Measurements from ENCODE around the gene GTF2F2.

The GTF2F2 gene

DNA sequence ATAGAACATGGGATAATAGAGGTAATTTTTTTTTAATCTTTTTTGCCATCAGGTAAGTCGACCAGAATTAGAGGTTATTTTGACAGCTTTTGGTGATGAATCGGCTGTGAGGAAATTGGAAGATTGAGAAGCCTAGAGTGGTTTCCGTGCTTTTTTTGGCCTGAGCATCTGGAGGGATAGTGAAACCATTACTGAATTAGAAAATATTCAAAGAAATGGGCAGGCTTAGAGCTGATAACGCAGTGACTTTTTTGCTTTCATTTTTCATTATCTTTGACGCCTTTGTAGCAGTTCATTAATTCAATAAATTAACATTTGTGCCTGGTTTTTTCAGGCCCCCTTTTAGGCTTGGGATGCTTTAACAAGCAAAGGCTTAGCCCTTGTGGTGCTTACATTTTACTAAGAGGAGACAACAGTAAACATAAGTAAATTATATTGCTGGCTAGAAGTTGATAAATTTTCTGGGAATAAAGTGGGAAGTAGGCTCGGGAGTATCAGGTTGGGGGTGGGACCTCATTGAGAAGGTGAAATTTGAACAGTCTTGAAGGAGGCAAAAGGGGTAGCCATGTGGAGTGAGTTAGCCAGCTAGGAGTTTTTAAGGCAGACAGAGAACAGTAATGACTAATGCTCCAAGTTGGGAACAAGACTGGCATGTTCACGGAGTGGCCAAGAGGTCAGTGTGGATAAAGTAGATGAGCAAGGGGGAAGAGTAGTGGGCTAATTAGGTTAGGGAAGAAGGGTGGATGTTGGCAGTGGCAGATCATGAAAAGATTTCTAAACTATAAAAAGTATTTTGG is 36.5 kb downstream of the GTF2F2 start:
- Histone ChIP-seq H3K4me1 (ENCODE audit: low read length) (peaks cover 28% of the 10 kb centered on the region), H3K27ac (ENCODE audit: low read length) (peak overlapping the region; percentile 25), H4K20me1 (ENCODE audit: insufficient read depth, low read length) (no peaks in the 10 kb centered on the region), H3K4me2 (ENCODE audit: low read length) (peak overlapping the region; percentile 49), H3K79me2 (ENCODE audit: low read length) (no peaks in the 10 kb centered on the region), H3K9ac (ENCODE audit: low read length) (no peak overlapping the region), H3K4me3 (ENCODE audit: low read length) (peak overlapping the region; percentile 10), H3K27me3 (ENCODE audit: low read depth, low read length) (no peaks in the 10 kb centered on the region), H3K36me3 (replicated peaks; ENCODE audit: low read depth, low read length) (peaks cover 36% of the 10 kb centered on the region), H3K9me3 (ENCODE audit: insufficient read depth, low read length) (no peaks in the 10 kb centered on the region), H2AFZ (ENCODE audit: low read depth, low read length) (no peak overlapping the region)
- TF ChIP-seq, protein P1, sequence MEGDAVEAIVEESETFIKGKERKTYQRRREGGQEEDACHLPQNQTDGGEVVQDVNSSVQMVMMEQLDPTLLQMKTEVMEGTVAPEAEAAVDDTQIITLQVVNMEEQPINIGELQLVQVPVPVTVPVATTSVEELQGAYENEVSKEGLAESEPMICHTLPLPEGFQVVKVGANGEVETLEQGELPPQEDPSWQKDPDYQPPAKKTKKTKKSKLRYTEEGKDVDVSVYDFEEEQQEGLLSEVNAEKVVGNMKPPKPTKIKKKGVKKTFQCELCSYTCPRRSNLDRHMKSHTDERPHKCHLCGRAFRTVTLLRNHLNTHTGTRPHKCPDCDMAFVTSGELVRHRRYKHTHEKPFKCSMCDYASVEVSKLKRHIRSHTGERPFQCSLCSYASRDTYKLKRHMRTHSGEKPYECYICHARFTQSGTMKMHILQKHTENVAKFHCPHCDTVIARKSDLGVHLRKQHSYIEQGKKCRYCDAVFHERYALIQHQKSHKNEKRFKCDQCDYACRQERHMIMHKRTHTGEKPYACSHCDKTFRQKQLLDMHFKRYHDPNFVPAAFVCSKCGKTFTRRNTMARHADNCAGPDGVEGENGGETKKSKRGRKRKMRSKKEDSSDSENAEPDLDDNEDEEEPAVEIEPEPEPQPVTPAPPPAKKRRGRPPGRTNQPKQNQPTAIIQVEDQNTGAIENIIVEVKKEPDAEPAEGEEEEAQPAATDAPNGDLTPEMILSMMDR (IDR thresholded peaks at IDR 0.05; ENCODE audit: low read depth, low read length): no peak
- TF ChIP-seq EZH2phosphoT487 (IDR thresholded peaks at IDR 0.05; ENCODE audit: low read depth): no peak

DNA sequence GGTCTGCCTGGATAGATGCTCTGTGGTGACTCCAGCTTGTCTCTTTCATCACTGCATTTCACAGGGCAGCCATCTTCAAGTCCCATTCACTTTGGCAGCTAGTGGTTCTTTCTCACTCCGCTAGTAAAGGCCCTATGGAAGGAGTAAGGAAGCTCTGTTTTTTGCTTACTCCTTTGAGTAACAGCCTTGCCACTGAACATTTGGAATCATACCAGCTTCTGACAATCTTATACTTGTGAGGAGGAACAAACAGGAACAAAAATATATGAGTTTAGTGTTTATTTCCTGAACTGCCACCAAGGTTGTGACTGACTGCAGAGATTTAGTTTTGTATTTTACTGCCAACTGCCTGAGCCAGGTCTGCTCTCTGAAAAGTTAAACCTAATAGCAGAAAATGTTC is 41.9 kb downstream of the GTF2F2 start:
- Histone ChIP-seq H3K36me3 (replicated peaks; ENCODE audit: low read depth, low read length) (peaks cover 19% of the 10 kb centered on the region), H3K79me2 (ENCODE audit: low read length) (no peaks in the 10 kb centered on the region), H4K20me1 (ENCODE audit: insufficient read depth, low read length) (no peaks in the 10 kb centered on the region), H3K27me3 (ENCODE audit: low read depth, low read length) (no peaks in the 10 kb centered on the region), H3K9ac (ENCODE audit: low read length) (no peak overlapping the region), H3K4me3 (ENCODE audit: low read length) (no peak overlapping the region), H3K27ac (ENCODE audit: low read length) (no peak overlapping the region), H2AFZ (ENCODE audit: low read depth, low read length) (no peak overlapping the region), H3K4me2 (ENCODE audit: low read length) (no peak overlapping the region), H3K4me1 (ENCODE audit: low read length) (peaks cover 1% of the 10 kb centered on the region), H3K9me3 (ENCODE audit: insufficient read depth, low read length) (no peaks in the 10 kb centered on the region)
- TF ChIP-seq EZH2phosphoT487 (IDR thresholded peaks at IDR 0.05; ENCODE audit: low read depth): no peak
- TF ChIP-seq, protein P1 (IDR thresholded peaks at IDR 0.05; ENCODE audit: low read depth, low read length): no peak

DNA sequence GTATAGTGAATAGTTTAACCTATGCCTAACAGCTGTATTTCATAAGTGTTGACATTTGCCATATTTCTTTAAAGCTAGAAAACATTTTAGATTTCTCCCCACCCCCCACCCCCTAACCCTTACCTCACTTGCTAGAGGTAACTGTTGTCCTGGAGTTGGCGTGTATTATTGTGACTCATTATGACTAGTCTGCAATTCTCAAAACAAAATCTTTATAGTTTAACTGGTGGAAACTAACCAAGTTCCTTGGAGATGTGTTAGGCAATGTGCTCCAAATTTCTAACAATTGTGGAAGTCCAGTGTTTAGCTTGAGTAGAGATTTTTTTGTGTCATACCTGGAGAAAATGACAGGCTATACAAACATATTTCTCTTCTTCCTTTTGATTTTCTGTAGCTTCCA is 42.5 kb downstream of the GTF2F2 start:
- no peak overlapping the region for H3K4me2 ChIP-seq (ENCODE audit: low read length)
- H3K79me2 ChIP-seq (ENCODE audit: low read length): no peaks in the 10 kb centered on the region
- H3K27me3 ChIP-seq (ENCODE audit: low read depth, low read length): no peaks in the 10 kb centered on the region
- TF ChIP-seq, protein P1 (IDR thresholded peaks at IDR 0.05; ENCODE audit: low read depth, low read length): no peak
- TF ChIP-seq EZH2phosphoT487 (IDR thresholded peaks at IDR 0.05; ENCODE audit: low read depth): no peak
- peaks cover 13% of the 10 kb centered on the region for H3K36me3 ChIP-seq (replicated peaks; ENCODE audit: low read depth, low read length)
- no peaks in the 10 kb centered on the region for H4K20me1 ChIP-seq (ENCODE audit: insufficient read depth, low read length)
- H3K27ac ChIP-seq (ENCODE audit: low read length): no peak overlapping the region
- no peak overlapping the region for H2AFZ ChIP-seq (ENCODE audit: low read depth, low read length)
- no peaks in the 10 kb centered on the region for H3K4me1 ChIP-seq (ENCODE audit: low read length)
- no peak overlapping the region for H3K9ac ChIP-seq (ENCODE audit: low read length)
- no peaks in the 10 kb centered on the region for H3K9me3 ChIP-seq (ENCODE audit: insufficient read depth, low read length)
- H3K4me3 ChIP-seq (ENCODE audit: low read length): no peak overlapping the region

DNA sequence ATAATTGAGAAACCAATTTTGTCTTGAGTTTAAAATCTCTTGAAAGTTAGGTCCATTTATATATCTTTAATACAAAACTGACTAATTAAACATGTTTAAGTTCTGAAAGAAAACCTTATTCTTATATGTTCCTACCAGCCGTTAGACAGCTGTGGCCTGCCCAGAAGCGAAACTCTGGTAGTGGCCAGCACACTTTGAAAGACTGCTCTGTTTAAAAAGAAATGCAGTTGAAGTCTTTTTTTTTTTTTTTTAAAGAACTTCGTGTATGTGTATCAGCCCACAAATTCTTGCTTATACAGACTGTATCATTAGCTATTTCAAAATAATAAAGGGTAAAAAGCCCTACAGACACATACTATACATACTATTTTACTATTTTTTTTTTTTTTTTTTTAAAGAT is 46.5 kb downstream of the GTF2F2 start:
- no peaks in the 10 kb centered on the region for H4K20me1 ChIP-seq (ENCODE audit: insufficient read depth, low read length)
- no peak overlapping the region for H3K27ac ChIP-seq (ENCODE audit: low read length)
- H3K36me3 ChIP-seq (replicated peaks; ENCODE audit: low read depth, low read length): peaks cover 3% of the 10 kb centered on the region
- no peak overlapping the region for H2AFZ ChIP-seq (ENCODE audit: low read depth, low read length)
- no peaks in the 10 kb centered on the region for H3K4me1 ChIP-seq (ENCODE audit: low read length)
- no peak overlapping the region for H3K4me2 ChIP-seq (ENCODE audit: low read length)
- H3K9me3 ChIP-seq (ENCODE audit: insufficient read depth, low read length): no peaks in the 10 kb centered on the region
- H3K79me2 ChIP-seq (ENCODE audit: low read length): no peaks in the 10 kb centered on the region
- no peak overlapping the region for H3K4me3 ChIP-seq (ENCODE audit: low read length)
- TF ChIP-seq, protein P1 (IDR thresholded peaks at IDR 0.05; ENCODE audit: low read depth, low read length): no peak
- no peak for TF ChIP-seq EZH2phosphoT487 (IDR thresholded peaks at IDR 0.05; ENCODE audit: low read depth)
- no peak overlapping the region for H3K9ac ChIP-seq (ENCODE audit: low read length)
- no peaks in the 10 kb centered on the region for H3K27me3 ChIP-seq (ENCODE audit: low read depth, low read length)
